22Rv1 (cell line): ENCODE measurements around the gene ACO1.

Experiments used
- CTCF ChIP-seq: fragments of 450-650 bp; IDR thresholded peaks from 2 replicates; pipeline ENCODE4 v1.5.1; 2017; ENCODE audit warnings: mild to moderate bottlenecking
- ZFX ChIP-seq: fragments of 450-650 bp; IDR thresholded peaks from 2 replicates; pipeline ENCODE4 v1.6.1; 2017; ENCODE audit warnings: antibody characterized with exemption, borderline replicate concordance

- TF ChIP-seq CTCF: no peak
- no peak for TF ChIP-seq ZFX
Observed at GRCh38 chr9:32334916-32335895, 49.2 kb upstream of the ACO1 start.
